ENCODE results near the gene SLC46A3. TPM values are rescaled to one million over a fixed set of nuclear protein-coding genes. Genes with fewer than 3 reads are reported as not detected.

The SLC46A3 gene
- total RNA-seq, 1 donor from 2014 or later = 11.8 TPM

GRCh38 chr13:28735481-28736029 is 16.8 kb upstream of the SLC46A3 start:
- H3K9me3 Mint-ChIP-seq = no peaks in the 10 kb centered on the region
- intact Hi-C loops (cut with micrococcal nuclease) = no loop called here
- ATAC-seq (ENCODE audit: low read depth) = no peak
- ChIA-PET POLR2A (no interaction called here), CTCF (no interaction called here)
- no peaks in the 10 kb centered on the region for H3K36me3 Mint-ChIP-seq (ENCODE audit: low read depth)
- H3K27ac Mint-ChIP-seq = no peak overlapping the region
- DNase-seq = no peak
- peaks cover 8% of the 10 kb centered on the region for H3K27me3 Mint-ChIP-seq
- no peaks in the 10 kb centered on the region for H3K4me1 Mint-ChIP-seq
- TF ChIP-seq, protein P1, sequence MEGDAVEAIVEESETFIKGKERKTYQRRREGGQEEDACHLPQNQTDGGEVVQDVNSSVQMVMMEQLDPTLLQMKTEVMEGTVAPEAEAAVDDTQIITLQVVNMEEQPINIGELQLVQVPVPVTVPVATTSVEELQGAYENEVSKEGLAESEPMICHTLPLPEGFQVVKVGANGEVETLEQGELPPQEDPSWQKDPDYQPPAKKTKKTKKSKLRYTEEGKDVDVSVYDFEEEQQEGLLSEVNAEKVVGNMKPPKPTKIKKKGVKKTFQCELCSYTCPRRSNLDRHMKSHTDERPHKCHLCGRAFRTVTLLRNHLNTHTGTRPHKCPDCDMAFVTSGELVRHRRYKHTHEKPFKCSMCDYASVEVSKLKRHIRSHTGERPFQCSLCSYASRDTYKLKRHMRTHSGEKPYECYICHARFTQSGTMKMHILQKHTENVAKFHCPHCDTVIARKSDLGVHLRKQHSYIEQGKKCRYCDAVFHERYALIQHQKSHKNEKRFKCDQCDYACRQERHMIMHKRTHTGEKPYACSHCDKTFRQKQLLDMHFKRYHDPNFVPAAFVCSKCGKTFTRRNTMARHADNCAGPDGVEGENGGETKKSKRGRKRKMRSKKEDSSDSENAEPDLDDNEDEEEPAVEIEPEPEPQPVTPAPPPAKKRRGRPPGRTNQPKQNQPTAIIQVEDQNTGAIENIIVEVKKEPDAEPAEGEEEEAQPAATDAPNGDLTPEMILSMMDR (IDR thresholded peaks at IDR 0.05) = no peak
- no peak overlapping the region for H3K4me3 Mint-ChIP-seq

DNA sequence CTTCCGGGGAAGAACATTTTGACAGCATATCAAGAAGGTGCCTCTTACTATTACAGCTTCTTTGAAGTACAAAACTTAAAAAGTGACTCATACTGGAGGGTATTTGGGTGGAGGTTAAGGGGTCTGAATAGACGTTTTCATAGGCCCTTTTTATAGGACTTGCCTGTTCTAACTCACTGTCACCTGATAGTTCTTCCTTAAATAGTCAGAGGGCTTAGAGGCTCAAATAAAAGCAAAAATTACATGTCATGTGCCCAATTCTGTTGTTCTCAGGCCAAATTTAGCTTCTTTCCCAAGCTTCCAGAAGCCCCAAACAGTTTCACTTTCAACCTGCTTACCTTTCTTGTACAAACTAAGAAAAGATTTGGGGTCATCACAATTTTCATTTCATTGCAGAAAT is 16.1 kb upstream of the SLC46A3 start:
- Mint-ChIP-seq H3K4me3 (no peak overlapping the region), H3K4me1 (no peaks in the 10 kb centered on the region), H3K27me3 (peaks cover 10% of the 10 kb centered on the region), H3K9me3 (no peaks in the 10 kb centered on the region), H3K36me3 (ENCODE audit: low read depth) (no peaks in the 10 kb centered on the region), H3K27ac (no peak overlapping the region)
- intact Hi-C loops (cut with micrococcal nuclease) = no loop called here
- CTCF ChIA-PET = no interaction called here
- no peak for ATAC-seq (ENCODE audit: low read depth)
- POLR2A ChIA-PET = no interaction called here
- no peak for DNase-seq
- TF ChIP-seq, protein P1 (IDR thresholded peaks at IDR 0.05) = no peak

- Mint-ChIP-seq H3K27me3 (peaks cover 15% of the 10 kb centered on the region), H3K4me1 (no peaks in the 10 kb centered on the region), H3K27ac (no peak overlapping the region), H3K4me3 (no peak overlapping the region), H3K9me3 (no peaks in the 10 kb centered on the region), H3K36me3 (ENCODE audit: low read depth) (no peaks in the 10 kb centered on the region)
- intact Hi-C loops (cut with micrococcal nuclease) = no loop called here
- CTCF ChIA-PET = no interaction called here
- no peak for ATAC-seq (ENCODE audit: low read depth)
- DNase-seq = no peak
- POLR2A ChIA-PET = no interaction called here
- TF ChIP-seq, protein P1 (IDR thresholded peaks at IDR 0.05) = no peak
These were observed 12.0 kb upstream of the SLC46A3 start for GRCh38 chr13:28730762-28731161.

- intact Hi-C loops (cut with micrococcal nuclease) = no loop called here
These were observed 10.8 kb upstream of the SLC46A3 start for GRCh38 chr13:28729541-28729940.

DNA sequence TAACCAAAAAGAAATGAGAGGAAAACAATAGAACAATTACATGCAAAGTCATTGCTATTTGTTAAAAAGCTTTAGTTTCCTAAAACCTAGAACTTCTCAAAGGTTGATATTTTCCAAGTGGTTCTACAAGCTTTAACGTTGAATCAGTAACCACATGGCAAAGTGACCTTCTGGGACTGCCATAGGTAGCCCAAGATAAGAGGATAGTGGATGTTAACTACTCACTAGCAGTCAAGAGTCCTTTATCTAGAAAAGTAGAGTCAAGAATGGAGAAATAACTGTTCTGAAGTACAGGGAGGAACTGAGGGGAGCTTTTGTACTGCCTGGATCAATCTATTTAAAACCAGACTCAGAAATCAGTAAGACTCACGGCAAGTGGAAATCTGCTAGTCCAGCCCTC is 9.9 kb upstream of the SLC46A3 start:
- intact Hi-C loops (cut with micrococcal nuclease) = no loop called here
- no peaks in the 10 kb centered on the region for H3K4me1 Mint-ChIP-seq
- H3K27me3 Mint-ChIP-seq = peaks cover 23% of the 10 kb centered on the region
- H3K36me3 Mint-ChIP-seq (ENCODE audit: low read depth) = no peaks in the 10 kb centered on the region
- H3K4me3 Mint-ChIP-seq = no peak overlapping the region
- ChIA-PET POLR2A (no interaction called here), CTCF (no interaction called here)
- TF ChIP-seq, protein P1 (IDR thresholded peaks at IDR 0.05) = no peak
- no peak for DNase-seq
- no peaks in the 10 kb centered on the region for H3K9me3 Mint-ChIP-seq
- ATAC-seq (ENCODE audit: low read depth) = no peak
- no peak overlapping the region for H3K27ac Mint-ChIP-seq

More at GRCh38 chr13:28729541-28729940, 10.8 kb upstream of the SLC46A3 start:
- ChIA-PET CTCF (no interaction called here), POLR2A (no interaction called here)
- Mint-ChIP-seq H3K4me1 (no peaks in the 10 kb centered on the region), H3K9me3 (no peaks in the 10 kb centered on the region), H3K27me3 (peaks cover 21% of the 10 kb centered on the region), H3K36me3 (ENCODE audit: low read depth) (no peaks in the 10 kb centered on the region), H3K4me3 (no peak overlapping the region), H3K27ac (no peak overlapping the region)
- ATAC-seq (ENCODE audit: low read depth) (no peak), DNase-seq (no peak)
- TF ChIP-seq, protein P1 (IDR thresholded peaks at IDR 0.05) = no peak
